DMS153 treated with DMSO at 0.1 percent for 48 hours (cell line): ENCODE measurements around the gene POLA2.
"Not testable (repeated sequence)": the region's sequence is repeated elsewhere in the genome, so short reads cannot be mapped to it uniquely, and the experiment has no call there.

ENCODE experiments used
- DNase-seq: peaks from one replicate; lab custom pipeline; 2025; ENCODE audit not compliant: unreplicated experiment; lab: John Stamatoyannopoulos, UW

POLA2 gene

DNA sequence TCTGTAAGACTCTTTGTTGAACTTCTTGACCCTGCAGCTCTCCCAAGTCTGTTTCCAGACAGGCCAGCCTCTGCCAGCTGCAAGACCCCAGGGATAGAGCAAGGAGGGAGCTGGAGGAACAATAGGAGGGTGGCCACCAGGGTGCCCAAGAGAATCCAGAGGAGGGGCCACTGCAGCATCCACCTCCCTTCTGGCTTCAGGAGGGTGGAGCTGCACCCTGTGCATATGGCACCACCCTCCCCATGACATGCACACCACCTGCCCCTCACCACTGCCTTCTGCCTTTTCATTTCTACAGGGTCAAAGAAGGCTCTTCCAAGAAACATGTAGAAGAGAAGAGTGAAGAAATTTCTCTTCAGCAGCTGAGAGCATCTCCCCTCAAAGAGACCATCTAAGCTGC lies 20.1 kb upstream of the POLA2 start:
- DNase-seq = no peak

GRCh38 chr11:65242389-65242788 lies 19.4 kb upstream of the POLA2 start:
- no peak for DNase-seq

GRCh38 chr11:65243797-65244196 lies 18.0 kb upstream of the POLA2 start:
- no peak for DNase-seq

DNA sequence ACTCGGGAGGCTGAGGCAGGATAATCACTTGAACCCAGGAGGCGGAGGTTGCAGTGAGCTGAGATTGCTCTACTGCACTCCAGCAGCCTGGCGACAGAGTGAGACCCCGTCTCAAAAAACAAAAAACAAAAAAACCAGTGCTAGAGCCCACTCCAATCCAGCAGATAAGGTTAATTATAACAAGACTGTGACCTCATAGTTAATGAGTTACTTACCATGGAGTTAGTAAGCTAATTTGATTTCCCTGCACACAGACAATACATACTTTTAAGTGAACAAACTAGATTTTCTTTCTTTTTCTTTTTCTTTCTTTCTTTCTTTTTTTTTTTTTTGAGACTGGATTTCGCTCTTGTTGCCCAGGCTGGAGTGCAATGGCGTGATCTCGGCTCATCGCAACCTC lies 16.7 kb upstream of the POLA2 start:
- DNase-seq = not testable (repeated sequence)

GRCh38 chr11:65246506-65246905 lies 15.3 kb upstream of the POLA2 start:
- DNase-seq = no peak

GRCh38 chr11:65248184-65248710 lies 13.5 kb upstream of the POLA2 start:
- DNase-seq = not testable (repeated sequence)

GRCh38 chr11:65251476-65251875 lies 10.3 kb upstream of the POLA2 start:
- DNase-seq = no peak

DNA sequence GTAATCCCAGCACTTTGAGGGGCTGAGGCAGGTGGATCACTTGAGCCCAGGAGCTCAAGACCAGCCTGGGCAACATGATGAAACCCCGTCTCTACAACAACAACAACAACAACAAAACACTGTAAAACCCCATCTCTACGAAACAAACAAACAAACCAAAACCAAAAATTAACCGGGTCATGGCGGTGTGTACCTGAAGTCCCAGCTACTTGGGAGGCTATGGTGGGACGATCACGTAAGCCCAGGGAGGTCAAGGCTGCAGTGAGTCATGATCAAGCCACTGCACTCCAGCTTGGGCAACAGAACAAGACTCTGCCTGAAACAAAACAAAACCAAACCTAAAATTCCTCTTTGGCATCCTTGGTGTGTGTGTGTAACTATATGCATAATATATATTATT lies 7.0 kb upstream of the POLA2 start:
- DNase-seq = no peak

- DNase-seq = no peak
These were observed 2.8 kb upstream of the POLA2 start for GRCh38 chr11:65258988-65259387.

DNA sequence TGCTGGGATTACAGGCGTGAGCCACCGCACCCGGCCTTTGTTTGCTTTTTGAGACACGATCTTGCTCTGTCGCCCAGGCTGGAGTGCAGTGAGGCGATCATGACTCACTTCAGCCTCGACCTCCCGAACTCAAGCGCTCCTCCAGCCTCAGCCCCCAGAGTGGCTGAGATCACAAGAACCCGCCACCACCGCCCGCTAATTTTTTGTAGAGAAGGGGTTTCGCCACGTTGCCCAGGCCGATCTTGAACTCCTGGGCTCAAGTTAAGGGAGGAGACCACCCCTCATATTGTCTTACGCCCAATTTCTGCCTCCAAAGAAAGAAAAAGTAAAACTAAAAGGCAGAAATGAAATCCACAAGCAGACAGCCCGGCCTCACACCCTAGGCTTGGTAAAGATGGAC lies 1.5 kb upstream of the POLA2 start:
- no peak for DNase-seq

DNA sequence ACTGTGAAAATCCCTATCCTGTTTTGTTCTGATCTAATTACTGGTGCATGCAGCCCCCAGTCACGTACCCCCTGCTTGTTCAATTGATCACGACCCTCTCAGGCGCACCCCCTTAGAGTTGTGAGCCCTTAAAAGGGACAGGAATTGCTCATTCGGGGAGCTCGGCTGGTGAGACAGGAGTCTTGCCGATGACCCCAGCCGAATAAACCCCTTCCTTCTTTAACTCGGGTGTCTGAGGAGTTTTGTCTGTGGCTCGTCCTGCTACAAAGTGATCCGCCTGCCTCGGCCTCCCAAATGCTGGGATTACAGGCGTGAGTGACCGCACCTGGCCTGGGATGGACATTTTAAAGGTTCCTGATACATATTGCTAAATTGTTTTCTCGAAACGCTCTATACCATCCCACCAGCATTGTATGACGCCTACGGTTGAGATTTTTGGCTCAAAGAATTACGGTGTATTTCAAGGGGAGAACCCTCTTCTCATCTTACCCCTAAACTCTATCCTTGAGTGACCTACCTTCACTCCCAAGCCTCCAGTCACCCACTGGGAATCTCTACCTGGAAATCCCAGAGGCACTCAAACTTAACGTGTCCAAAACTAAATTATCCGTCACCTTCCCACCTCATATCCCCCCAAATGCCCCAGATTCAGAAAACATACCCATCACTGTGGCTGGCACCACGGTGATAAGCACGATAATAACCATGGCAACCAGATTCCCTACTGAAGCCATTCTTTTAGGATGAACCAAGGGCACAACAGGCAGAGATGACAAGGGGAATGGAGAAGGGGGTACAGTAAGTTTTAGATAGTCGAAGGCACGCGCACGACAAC lies 789 bp upstream of the POLA2 start:
- DNase-seq = no peak

GRCh38 chr11:65262381-65262680 lies 569 bp downstream of the POLA2 start:
- DNase-seq = no peak

DNA sequence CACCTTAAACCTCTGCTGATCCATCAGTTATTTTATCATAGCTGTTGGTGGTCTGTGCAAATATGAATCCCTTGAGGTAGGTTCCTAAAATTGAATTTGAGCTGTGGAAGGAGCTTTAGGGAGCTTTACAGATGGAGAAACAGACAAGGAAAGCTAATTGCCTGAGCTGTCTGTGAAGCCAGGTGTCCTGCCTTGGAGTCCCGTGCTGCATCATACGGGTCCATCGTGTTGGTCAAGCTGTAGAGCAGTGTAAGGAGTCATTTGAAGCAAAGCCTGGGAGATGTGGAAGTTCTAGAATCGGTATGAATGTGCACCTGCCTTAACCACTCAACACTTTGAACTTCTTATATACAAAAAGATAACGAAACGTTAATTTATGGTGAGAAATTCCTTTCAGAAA lies 1.0 kb downstream of the POLA2 start:
- DNase-seq = no peak

- not testable (repeated sequence) for DNase-seq
These were observed 3.0 kb downstream of the POLA2 start for GRCh38 chr11:65264747-65265146.

- no peak for DNase-seq
These were observed 4.4 kb downstream of the POLA2 start for GRCh38 chr11:65266210-65266609.

- peak; percentile 63 for DNase-seq
These were observed 13.2 kb downstream of the POLA2 start for GRCh38 chr11:65274735-65275682.

- no peak for DNase-seq
These were observed 14.1 kb downstream of the POLA2 start for GRCh38 chr11:65275906-65276305.

- DNase-seq = no peak
These were observed 16.0 kb downstream of the POLA2 start for GRCh38 chr11:65277631-65278277.

GRCh38 chr11:65278356-65278755 lies 16.6 kb downstream of the POLA2 start:
- no peak for DNase-seq

DNA sequence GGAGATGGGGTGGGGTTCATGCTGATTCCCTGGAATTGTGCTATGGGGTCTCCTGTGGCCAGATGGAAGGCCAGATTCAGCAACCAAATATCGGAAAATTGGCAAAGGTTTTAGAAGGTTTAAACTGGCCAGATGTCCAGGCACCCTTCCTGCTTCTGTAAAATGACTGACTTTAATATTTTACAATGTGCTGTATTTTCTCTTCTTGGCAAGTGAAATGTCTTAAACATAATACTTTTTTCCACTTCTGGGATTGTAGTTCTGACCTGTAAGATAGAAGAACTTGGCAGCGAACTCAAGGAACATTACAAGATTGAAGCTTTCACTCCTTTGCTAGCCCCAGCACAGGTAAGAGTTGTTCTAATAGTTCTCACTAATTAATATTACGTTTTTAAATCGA lies 17.5 kb downstream of the POLA2 start:
- DNase-seq = no peak

GRCh38 chr11:65279741-65280440 lies 18.1 kb downstream of the POLA2 start:
- no peak for DNase-seq
